RWPE1 (cell line): ENCODE results near the gene ZNF423.

Experiments used
- CTCF ChIA-PET: fragments of 350-600 bp; sonication (Branson Sonifier 250); formaldehyde crosslinking; extraction: SDS; loops from one replicate; lab custom pipeline; 2021; lab: Yijun Ruan, JAX
- POLR2A ChIA-PET: fragments of 400-600 bp; formaldehyde crosslinking; extraction: SDS; loops from one replicate; lab custom pipeline; 2020; ENCODE audit warnings: antibody characterized with exemption; ENCODE audit not compliant: low non-redundant PET; lab: Yijun Ruan, JAX
- DNase-seq: peaks from one replicate; pipeline ENCODE4 v3.0.0; 2012; ENCODE audit warnings: low spot score
- H3K27ac ChIP-seq: fragments of 450-650 bp; 2 replicates; pipeline ENCODE4 v1.5.1; 2017
- TF ChIP-seq, protein P1 (sequence below): fragments of 450-650 bp; conservative IDR thresholded peaks from 2 replicates; pipeline ENCODE4 v1.5.1; 2017; ENCODE audit warnings: low read depth, mild to moderate bottlenecking

The ZNF423 gene

DNA sequence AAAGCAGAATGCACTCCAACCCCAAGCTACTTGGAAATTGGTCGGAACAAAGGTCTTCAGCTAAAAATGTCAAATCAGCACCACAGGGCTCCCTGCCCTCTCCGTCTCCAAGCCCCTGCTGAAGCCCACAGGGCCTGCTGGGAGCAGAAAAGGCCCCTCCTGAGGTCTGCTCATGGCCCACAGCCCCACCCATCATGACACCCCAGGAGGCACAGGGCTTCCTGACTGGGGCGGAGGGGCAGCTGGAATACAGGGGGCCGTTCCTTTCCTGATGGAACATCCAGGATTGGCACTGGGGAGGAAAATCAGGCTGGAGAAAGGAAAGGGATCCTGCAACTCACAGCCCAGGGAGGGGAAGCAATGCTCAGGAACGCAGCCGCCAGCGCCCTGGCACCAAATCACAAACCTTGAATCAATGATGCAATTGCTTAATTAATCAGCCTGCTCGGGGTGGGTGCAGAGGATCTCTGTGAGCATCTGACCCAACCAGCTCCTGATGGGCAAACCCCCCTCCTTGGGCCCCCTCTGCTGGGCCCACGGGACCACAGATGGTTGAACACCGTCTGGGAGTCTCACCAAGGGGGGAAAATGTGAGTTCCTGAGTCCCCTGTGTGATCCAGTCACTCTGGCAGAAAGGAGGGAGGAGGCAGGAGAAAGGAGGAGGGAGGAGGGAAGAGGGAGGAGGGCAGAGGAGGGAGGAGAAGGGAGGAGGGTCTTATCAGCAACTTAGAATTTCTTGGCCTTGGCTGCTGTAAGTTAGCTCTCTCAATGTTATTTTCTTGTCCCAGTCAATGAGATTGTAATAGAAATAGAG is 155.5 kb downstream of the ZNF423 start:
- DNase-seq: no peak
- TF ChIP-seq, protein P1, sequence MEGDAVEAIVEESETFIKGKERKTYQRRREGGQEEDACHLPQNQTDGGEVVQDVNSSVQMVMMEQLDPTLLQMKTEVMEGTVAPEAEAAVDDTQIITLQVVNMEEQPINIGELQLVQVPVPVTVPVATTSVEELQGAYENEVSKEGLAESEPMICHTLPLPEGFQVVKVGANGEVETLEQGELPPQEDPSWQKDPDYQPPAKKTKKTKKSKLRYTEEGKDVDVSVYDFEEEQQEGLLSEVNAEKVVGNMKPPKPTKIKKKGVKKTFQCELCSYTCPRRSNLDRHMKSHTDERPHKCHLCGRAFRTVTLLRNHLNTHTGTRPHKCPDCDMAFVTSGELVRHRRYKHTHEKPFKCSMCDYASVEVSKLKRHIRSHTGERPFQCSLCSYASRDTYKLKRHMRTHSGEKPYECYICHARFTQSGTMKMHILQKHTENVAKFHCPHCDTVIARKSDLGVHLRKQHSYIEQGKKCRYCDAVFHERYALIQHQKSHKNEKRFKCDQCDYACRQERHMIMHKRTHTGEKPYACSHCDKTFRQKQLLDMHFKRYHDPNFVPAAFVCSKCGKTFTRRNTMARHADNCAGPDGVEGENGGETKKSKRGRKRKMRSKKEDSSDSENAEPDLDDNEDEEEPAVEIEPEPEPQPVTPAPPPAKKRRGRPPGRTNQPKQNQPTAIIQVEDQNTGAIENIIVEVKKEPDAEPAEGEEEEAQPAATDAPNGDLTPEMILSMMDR: no peak
- ChIA-PET CTCF (no interaction called here), POLR2A (no interaction called here)
- no peak overlapping the region for H3K27ac ChIP-seq

DNA sequence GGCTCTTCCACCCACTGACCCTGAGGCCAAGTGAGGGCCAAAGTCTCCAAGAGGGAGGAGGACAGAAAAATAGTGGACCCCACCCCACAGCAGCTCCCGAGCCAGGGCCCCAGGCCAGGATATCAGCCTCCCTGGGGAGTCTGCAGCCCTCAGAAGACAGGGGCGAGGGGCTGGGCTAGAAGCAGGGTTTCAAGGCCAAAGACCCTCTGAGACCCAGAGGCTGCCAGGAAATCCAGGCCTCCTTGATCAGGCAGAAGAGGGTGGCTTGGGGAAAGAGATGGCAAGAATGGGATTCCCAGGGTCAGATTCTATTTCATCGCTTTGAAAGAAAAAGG is 156.1 kb downstream of the ZNF423 start:
- ChIA-PET POLR2A (no interaction called here), CTCF (no interaction called here)
- H3K27ac ChIP-seq: no peak overlapping the region

DNA sequence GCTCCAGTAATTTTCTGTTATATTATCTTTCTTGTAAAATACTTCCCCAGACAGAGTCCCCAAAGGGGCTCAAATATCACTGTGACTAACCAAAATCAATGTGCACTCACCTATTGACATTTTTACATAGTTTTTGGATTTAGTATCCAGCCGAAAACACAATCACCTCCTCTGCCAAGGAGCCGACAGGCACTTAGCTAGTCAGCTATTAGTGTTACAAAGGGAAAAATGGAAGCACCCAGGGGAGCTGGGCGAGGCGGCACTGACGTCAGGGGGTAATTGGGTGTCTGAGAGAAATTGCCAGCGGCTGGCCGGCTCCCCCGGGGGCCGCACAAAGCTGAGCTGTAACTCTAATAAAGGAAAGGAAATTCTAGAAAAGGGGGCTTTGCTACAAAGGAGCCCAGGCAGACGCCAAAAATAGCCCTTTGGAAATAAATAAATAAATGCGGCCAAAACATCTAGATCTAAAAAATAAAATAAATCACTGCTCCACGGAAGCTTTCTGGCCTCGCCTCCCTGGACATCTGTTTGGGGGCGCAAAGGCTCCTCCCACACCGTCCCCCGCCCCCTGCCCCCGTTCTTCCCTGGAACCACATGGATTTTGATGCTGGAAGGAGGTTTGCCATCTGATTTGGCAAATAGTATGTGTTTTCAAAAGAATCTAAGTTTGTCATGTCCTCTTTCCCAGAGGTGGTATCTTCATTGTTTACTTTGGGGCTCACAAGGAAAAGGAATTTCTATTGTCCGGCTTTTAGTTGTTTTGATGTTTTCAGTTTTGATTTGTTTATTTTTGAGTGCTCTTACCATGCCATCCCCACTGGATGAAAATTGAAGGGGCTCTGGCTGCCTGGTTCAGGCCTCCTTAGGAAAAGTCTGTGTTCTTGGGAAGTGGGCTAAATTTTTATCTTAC is 156.7 kb downstream of the ZNF423 start:
- no peak overlapping the region for H3K27ac ChIP-seq
- ChIA-PET POLR2A (no interaction called here), CTCF (interaction anchor here (0.5 kb wide), 1 partner anchor 10 kb away, joined by 4 read pairs; no protein-coding TSS in a partner anchor)
- no peak for DNase-seq
- TF ChIP-seq, protein P1: no peak

More for the DNA sequence above, 156.1 kb downstream of the ZNF423 start:
- no peak for DNase-seq
- TF ChIP-seq, protein P1: no peak

DNA sequence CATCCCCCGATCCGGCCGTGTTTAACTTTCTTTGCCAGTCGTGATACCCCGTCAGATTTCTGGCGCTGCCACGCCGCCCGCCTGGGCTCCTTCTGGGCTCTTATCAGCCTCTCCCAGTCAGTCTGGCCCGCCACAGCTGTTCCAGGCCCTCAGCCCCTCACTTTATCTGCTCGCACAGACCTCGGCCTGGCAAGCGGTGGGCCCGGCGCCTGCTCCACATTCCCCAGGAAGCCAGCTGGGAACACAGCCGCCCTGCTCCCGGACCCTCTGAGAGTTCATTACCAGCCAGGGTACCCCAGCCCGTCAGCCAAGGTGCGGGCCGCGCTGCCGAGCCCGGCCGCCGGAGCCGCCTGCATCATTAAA is 157.5 kb downstream of the ZNF423 start:
- DNase-seq: no peak
- ChIA-PET POLR2A (no interaction called here), CTCF (no interaction called here)
- H3K27ac ChIP-seq: no peak overlapping the region
- TF ChIP-seq, protein P1: no peak

DNA sequence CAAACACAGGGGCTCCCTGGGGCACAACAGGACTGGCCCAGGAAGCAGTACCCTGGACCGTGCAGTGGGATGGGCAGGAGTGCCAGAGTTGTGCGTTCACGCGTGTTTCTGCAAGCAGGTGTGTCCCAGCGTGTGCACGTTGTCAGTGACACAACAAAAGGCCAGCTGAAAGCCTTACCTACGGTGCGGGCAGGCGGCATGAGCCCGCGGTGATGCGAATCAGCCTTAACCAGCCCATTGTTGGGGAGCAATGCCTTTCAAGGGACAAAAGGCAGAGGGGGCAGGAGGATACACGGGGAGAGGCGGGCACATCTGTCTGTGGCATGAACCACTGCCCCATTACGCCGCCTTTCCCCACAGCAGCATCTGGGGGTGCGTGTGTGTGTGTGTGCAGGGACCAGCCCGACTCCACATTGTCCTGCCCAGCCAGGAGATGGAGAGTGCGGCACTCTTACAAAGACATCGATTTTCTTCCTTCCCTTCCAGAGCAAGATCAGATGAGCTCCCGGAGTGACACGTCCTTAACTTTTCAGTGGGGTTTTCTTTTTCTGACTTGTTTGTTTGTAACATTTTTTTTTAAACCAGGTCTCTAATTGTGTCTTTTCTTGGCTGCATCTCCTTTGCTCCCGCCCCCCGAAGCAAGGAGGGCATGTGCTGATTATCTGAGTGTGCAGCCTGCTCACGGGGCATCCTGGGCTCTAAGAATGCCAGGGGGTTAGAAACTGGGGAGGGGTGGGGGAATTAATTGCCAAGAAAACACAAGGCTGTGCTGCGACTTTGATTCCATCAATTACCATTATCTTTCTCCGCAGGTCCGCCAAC is 158.1 kb downstream of the ZNF423 start:
- CTCF ChIA-PET: no interaction called here
- no peak for DNase-seq
- POLR2A ChIA-PET: no interaction called here
- no peak overlapping the region for H3K27ac ChIP-seq
- TF ChIP-seq, protein P1: no peak
